OCI-M1 (cell line): ENCODE data around the gene AMPH.
A peak's percentile ranks its signal among the peaks of the same experiment; 100 is the strongest.

ENCODE experiments used
- DNase-seq: peaks from one replicate; lab custom pipeline; 2025; lab: John Stamatoyannopoulos, UW

The AMPH gene

DNA sequence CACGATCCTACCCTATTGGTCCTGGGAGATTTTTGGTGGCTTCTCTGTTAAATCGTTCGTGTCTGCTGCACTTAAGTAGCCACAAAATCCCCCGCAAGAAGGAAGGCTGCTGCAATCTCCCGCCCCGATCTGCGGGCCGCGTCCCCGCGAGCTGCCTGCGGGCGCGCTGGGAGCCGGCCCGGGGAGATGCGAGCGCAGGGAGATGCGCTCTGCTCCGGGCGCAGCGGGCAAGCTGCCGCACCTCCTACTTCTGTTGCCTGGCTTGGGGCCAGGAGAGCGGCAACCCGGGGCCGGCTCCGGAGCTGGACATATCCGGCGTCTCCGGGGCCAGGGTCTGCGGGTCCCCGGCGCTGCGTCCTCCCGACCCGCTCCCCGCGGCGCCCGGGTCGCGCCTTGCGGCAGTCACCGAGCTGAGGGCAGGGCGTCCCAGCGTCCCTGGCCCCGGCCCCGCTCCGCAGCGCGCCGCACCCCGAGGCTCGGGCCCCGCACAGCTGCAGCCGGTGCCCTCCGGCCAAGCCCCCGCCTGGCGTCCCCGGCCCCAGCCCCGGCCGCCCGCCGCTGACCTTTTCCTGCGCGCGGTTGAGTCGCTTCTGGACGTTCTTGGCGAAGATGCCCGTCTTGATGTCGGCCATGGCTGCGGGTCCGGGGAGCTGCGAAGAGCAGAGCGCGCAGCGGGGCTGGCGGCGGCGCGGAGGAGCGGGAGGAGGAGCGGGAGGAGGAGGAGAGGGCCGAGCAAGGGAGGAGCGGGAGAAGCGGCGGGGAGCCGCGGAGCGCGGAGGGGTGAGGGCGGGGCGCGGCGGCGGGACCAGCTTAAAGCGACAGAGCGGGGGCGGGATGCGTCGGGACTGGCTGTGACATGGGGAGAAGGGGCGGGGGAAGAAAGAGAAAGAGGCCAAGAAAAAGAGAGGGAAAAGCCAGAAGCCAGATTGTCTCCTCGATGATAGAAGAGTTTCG, at the start of gene AMPH:
AMPH (minus strand) TSS at position 654 of the 954 bp plus-strand sequence; CDS start at position 632, 22 bp downstream.
- no peak for DNase-seq

- DNase-seq = no peak
Measured at GRCh38 chr7:38679419-38679818, 48.2 kb upstream of the AMPH start.

- no peak for DNase-seq
Measured at GRCh38 chr7:38678698-38679054, 47.5 kb upstream of the AMPH start.

GRCh38 chr7:38677981-38678697, 47.0 kb upstream of the AMPH start:
- no peak for DNase-seq

DNA sequence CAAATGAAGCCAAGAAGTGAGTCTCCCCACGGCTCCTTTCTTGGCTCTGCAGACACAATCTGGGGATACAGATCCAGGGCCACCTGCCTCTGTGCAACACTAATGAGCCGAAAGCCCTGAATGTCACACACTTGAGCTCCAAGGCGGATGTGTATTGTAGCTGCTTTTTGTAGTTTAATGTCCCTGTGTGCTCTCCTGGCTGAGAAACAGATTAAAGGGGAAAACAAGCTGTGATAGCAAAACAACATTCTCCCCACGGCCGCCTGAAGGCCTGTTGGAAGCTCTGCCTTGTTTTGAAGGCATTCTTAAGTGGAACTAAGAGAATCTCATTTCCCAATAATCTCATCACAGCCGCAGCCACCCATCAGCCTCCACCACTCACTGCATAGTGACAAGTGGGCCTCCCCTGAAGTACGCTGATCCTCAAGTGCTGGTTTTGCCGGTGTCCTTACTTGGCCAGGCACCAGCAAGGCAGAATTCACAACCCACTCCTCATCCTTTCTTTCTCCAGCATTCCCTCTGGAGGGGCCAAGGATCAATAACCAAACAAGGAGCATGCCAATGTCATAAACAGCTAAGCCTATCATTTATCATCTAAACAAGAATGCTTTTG, 44.4 kb upstream of the AMPH start:
- DNase-seq = no peak

DNA sequence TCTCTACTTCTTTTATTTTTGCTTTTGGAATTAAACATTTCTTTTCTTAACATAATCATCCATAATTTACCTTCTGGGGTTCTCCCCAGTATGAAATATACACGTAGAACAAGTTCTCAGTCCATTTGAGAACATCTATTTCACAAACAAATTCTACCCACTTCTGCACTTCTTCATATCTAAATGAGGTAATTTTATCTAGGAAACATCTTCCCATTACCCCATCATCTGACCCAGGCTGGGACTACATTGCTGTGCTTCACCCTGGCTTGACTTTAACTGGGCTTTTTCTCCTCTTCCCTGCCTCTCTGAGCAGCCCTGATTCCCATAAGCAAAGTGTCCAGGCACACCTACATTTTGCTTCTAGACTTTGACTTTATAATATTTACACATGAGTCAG, 43.3 kb upstream of the AMPH start:
- no peak for DNase-seq

- DNase-seq = no peak
Measured at GRCh38 chr7:38673795-38674194, 42.6 kb upstream of the AMPH start.

DNA sequence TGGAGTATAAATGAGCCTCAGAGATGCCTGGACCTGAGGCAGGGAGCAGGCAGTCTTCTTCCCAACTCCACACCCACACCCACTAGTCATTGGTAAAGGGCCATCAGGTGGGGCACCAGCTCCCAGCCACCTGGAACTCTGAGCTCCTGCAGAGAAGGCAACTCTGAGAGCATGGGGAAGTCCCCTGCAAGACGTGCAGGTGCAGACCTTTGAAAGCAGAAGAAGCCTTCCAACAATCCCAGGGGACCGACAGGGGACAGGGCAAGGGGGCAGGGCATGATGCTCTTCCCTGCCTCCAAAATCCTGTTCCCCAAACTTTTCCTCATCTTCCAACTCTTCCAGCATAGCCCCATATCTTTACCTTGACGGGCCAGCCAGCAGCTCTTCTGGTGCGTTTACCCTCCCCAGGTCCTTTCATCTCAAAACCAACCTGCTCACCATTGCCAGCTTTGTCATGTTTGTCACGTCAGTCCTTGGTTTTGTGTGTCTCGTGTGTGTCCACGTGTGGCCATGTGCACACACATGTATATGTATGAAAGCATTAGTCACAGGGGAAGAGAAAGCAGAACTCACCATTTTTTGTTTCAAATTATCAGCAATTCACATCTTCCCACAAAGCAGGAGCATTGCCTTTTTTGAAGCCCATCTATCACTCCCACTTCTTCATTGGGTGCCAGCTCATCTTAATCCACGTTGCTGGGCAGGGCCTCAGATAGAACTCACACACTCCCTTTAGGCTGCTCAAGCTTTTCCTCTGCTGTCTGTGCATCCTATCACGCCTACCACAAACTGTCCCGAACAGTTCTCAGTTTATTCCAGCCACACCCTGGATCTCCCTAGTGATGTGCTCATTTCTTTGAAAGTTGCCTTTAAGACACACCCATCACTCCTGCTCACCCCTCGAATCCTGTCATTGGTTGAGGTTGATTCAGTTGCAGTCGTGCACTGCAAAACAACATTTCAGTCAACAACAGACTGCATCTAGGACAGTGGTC, 41.0 kb upstream of the AMPH start:
- peak; percentile 17 for DNase-seq

- DNase-seq = no peak
Measured at GRCh38 chr7:38669965-38670520, 38.9 kb upstream of the AMPH start.

- DNase-seq = no peak
Measured at GRCh38 chr7:38664972-38665371, 33.8 kb upstream of the AMPH start.

GRCh38 chr7:38660427-38661099, 29.4 kb upstream of the AMPH start:
- peak; percentile 62 for DNase-seq

DNA sequence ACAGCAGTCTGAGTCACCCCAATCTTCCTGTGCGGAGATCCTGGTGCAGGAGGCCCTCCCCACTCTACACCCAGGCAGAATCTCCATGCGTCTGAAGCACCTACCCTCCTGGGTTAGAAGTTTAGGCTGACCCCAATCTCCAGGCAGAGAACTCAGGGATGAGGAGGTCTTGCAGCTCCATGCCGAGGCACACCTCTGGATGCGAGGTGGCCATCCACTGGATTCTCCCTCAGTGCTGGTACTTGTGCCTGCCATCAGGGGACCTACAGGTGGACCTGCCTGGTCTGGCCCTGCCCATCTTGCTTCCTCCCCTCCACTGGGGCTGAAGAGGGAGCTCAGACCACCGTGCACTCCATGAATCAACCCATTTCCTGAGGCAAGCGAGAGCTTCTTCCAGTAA, 28.8 kb upstream of the AMPH start:
- DNase-seq = no peak

DNA sequence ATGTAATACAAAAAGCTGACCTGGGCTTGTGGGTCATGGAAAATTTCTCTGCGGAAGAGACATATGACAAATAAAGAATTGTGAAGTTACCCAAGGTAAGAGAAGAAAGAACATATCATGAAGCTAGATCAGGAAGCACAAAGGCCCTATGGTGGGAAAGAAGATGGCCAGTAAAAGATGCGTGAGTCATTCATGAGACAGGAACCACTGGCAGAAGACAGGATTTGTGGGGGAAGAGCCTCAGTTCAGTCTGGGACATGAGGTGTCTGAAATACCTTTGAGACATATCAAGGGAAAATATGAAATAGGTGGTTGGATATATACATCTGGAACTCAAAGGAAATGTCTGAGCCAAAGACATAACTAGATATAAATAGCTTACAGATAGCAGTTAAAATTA, 27.7 kb upstream of the AMPH start:
- no peak for DNase-seq

DNA sequence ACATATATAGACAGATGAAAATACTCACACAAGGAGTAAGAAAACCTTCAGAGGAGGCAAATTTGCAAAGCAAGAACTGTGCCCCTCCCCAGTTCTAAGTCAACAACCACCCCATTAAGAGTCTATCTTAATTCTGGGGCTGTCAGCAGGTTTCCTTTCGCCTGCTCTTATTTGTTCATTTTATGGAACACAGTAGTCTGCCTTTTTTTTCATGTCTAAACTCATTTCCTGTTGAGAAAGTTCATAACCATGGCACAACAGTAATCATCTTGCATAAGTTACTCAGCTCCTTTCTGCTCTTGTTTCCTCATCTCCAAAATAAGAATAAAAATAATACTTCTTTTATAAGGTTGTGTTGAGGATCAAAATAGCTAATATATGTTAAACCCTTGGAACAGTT, 25.8 kb upstream of the AMPH start:
- no peak for DNase-seq

- no peak for DNase-seq
Measured at GRCh38 chr7:38655833-38656774, 24.9 kb upstream of the AMPH start.

DNA sequence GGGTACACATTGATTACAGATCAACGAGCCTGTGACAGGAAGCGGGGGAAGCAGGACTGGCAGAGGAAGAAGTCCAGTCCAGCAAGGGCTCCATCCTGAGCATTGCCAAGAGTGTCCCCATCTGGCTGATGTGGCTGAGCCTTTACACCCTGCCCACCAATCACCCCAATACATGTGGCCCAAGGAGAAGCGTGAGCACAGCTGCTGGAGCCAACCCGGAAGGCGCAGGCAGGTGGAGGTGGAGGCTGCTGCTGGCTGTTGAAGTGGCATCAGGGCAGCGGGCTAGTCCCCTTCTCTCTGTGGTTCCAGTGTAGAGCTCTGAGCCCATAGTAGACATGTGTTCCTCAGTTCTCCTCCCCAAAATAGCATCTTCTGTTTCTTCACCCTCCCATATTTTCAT, 6.8 kb upstream of the AMPH start:
- no peak for DNase-seq

DNA sequence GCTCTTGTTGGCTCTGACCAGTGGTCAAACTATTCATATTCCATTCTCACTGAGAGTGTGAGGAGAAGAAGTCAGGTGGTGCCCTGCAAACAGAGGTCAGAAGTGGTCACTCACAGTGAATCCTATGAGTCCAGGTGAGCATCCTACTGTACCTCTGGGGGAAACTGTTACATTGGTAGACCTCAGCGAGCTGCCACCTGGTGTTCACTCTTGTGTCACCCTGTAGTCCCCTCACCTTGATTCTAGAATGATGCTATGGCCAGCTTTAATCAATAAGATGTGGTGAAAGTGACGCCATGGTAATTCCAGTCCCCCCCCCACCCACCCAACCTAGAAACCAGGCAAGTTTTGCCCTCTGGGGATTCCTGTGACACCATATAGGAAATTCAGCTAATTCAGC, 1.2 kb upstream of the AMPH start:
- no peak for DNase-seq

GRCh38 chr7:38629651-38630510, 1.3 kb downstream of the AMPH start:
- DNase-seq = no peak
